SK-N-SH treated with all-trans-retinoic acid at 6 μM for 48 hours (cell line): ENCODE measurements around the gene GXYLT2.

Experiments
- TSHZ2 ChIP-seq: fragments of 250-450 bp; sonication (Bioruptor Pico); IDR thresholded peaks from 2 replicates; pipeline ENCODE4 v1.5.0; 2020; ENCODE audit warnings: mild to moderate bottlenecking, moderate library complexity
- ZFP3 ChIP-seq: fragments of 250-450 bp; sonication (Bioruptor Pico); IDR thresholded peaks from 2 replicates; pipeline ENCODE4 v1.5.0; 2020; ENCODE audit warnings: mild to moderate bottlenecking, moderate library complexity

GRCh38 chr3:72860846-72861245 is 27.0 kb upstream of the GXYLT2 start:
- TF ChIP-seq ZFP3 (CRISPR knock-in tag) (no peak), TSHZ2 (CRISPR knock-in tag) (no peak)
